ENCODE results near the gene PLCH1. TPM values are rescaled to one million over a fixed set of nuclear protein-coding genes. Genes with fewer than 3 reads are reported as not detected.

Gene PLCH1
- total RNA-seq, 1 donor from 2014 or later: 10.9 TPM

DNA sequence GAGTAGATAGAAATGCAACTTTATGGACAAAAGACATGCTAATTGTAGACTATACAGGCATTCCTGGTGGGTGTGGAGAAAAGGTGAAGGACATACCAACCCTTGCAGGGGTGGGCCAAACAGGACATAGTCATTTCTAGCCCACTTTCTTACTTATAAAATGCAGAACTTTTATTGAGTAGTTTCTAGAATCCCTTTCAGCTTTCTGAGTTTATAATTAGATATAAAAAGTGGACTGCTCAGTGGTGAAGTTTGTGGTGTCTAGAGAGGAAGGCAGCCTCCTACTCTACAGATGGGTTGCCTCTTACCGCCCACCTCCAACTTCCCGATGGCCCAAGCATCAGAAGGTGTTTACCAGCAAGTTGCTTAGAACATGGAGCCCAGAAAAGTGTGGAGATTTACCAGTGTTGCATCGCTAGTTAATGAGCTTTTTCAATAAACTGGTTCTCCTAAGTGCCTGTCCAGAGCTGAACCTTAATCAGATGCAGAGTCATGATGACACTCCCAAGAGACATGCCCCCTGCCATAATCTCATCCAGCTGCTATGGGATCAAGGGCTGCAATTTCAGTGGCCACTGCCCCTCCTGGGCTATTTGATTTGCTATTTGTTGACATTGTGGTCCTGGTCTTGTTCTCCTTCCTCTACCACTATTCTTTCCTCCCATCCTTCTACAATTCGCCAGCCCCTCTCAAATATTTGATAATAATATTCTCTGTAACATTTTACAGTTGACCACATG lies 373.9 kb downstream of the PLCH1 start:
- no peak for DNase-seq

GRCh38 chr3:155370198-155370597 lies 374.7 kb downstream of the PLCH1 start:
- DNase-seq: no peak

DNA sequence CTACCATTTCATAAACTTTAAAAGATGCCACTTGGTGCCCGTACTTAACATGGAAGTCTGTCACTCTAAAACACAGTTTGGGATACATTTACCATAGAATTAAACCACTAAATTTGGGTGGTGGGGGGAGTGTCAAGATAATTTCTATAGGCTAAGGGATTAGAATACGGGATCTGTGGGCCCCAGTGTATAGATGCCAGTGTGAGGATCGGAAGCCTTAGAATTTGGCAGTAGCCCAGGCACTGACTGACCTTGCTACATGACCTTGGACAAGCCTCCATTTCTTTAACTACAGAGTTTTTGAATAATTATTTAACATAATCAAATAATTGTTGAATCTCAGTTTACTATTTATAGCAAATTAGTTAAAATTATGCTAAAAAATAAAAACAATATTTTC lies 375.1 kb downstream of the PLCH1 start:
- no peak for DNase-seq

DNA sequence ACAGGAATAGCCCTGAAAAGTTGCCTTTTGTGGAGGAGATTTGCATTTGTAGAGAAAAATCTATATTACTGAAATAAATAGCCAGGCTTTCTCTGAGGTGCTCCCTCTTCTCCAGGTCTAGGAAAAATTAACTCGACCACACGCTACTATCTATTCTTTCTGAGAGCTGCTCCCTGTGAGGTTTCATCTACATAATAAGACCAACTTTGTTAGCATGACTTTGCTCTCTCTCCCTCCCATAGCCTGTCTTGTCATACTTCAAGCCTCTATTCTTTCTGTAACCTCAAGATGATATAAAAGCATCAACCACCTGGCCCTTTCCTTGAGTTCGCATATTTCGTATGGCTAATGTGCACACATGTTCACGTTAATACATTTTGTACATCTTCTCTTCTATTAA lies 375.6 kb downstream of the PLCH1 start:
- no peak for DNase-seq

DNA sequence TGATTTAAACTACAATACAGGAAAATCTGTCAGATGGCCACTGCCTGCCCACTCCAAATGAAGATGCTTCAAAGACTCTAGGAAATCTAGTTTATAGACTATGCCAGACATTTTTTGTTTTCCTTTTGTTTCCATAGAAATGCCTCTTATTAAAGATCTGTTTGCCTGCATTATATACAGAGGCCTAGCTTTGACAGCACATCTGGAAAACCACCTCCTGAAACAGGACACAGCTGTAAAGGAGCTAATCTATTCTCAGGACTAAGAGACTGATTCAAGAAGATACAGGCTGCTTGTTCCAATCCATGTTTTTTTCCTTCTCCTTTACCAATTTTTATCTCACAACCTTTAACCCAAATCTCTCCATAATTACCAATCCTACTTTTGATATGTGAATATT lies 376.1 kb downstream of the PLCH1 start:
- DNase-seq: no peak

GRCh38 chr3:155367506-155367905 lies 377.4 kb downstream of the PLCH1 start:
- DNase-seq: no peak

GRCh38 chr3:155365178-155365783 lies 379.6 kb downstream of the PLCH1 start:
- no peak for DNase-seq

GRCh38 chr3:155364492-155364891 lies 380.4 kb downstream of the PLCH1 start:
- no peak for DNase-seq

DNA sequence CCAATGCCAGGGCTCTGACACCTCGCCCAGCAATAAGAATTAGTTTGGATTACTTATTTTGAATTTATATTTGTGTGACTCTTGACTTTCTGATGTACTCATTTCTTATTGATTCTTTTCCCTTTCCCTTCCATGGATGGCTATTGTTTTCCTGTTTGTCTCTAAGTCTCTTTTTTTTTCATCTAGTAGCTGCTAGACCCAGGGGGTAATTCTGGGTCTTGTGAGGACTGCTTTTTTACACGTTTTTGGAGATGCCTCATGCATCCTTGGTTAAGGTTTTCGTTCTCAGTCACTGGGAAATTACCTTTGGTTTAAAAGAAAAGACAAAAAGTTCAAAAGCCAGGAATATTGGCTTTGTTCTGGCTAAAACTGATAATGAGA lies 381.2 kb downstream of the PLCH1 start:
- DNase-seq: no peak

DNA sequence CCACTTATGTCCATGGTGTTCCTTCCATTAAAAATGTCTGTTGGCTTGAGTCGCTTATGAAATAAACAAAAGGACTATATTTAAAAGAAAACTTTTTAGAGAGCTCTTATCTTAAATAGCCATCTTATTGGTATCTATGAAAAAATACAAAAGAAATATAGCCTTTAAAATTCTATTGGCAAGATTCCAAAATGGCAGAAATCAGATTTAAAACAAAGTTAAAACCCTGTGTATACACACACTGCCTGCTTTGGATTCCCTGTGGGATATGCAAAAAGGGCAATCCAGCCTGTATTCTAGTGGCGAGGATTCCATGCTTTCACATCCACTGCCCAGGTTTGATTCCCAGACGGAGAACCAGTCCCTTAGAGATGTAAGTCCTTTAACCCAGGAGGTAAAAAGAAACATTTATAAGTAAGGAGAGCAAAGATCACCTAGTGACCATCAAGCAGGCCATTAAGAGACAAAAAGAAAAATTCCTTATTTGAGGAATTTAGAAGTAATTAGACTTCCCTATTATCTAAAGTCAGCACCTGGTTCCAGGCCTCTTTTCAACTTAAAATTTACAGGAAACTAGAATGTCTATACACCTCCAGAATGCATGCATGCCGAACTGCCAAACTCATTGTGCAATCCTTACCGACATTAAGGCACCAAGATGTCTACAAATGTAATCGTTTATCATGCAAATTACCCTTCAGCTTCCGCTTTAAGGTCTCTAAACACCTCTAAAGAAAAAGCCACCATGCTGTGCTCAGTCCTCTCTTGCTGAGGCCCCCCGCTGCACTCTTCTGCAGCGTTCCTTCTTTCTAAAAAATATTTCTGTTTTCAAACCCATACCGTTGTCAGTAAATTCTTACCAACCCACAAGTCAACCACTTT lies 381.8 kb downstream of the PLCH1 start:
- DNase-seq: no peak

DNA sequence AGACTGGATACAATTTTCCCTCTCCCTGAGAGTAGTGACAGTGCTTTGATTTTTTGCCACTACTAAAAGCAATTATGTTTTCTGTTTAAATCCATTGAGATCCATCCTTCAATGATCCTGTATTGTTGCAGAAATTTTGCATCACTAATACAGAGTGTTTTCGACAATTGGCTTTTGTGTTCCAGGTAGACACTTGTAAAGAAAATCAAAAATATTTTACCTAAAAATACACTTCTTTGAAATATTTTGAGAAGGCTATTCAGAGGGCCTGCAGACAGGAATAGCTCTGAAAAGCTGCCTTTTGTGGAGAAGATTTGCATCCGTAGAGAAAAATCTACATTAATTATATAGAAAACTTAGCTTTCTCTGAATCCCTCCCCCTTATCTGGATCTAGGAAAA lies 384.6 kb downstream of the PLCH1 start:
- DNase-seq: no peak

DNA sequence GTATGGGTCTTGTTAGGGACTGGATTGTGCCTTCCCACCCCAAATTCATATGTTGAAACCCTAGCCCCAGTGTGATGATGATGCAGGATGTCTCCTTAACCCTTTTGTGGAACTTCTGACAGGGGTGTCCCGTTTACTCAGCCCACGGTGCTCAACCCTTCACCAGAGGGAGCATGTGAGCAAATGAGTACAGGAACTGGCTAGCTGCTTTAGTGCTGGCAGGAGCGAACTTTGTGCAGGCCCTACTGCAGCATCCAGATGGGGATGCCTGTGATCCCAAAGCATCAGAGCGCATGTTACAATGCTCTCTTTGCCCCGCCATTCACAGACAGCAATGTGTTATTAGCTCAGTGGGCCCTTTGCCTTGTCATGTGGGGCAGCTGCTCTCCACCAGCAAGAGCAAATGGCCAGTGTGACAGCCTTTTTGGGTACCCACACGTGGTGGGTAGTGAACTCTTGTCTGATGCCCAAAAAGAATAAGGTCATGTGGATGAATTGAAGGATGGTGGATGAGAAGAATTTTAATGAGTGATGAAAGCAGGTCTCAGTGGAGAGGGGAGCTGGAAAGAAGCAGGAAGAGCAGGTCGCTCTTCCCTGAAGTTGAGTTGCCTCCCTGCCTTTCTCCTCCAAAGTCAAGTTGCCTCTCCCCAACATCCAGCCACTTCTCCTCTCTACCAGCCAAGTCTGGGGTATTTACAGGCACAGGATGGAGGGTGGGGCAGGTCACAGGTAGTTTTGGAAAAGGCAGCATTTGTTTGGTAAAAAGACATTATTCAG lies 388.1 kb downstream of the PLCH1 start:
- DNase-seq: no peak

GRCh38 chr3:155354658-155355057 lies 390.2 kb downstream of the PLCH1 start:
- DNase-seq: no peak

DNA sequence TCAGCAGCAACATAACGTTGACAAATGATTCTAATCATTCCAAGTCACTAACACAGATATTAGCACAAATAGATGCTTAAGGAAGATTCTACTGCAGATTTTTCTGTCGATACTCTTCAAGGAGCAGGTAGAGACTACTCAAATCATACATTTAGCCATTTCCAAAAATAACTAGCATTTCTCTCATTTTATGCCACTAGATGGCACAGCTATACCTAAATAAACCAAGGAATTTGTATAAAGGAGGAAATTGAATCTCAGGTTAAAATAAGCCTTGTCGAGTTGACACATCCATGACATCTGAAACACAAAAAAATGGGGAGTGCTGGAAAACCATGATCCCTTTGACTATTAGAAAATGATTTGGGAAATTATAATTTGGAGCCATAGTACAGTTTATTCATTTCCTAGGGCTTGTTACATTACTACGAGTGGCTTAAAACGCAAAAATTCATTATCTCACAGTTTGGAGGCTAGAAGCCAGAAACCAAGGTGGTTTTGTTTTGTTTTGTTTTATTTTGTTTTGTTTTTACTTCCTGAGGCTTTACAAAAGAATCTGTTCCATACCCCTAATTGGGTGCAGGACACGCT lies 391.9 kb downstream of the PLCH1 start:
- no peak for DNase-seq

DNA sequence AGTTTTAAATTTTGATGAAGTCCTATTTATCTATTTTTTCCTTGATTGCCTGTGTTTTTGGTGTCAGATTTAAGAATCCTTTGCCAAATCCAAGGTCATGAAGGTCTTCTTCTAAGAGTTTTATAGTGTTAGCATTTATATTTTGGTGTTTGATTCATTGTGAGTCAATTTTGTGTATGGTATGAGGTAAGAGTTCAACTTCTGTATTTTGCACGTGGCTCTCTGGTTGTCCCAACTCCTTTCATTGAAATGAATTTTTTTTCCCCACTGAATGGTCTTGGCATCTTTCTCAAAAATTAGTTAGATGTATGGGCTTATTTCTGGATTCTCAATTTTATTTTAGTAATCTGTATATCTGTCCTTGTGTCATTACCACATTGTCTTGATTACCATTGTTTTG lies 394.3 kb downstream of the PLCH1 start:
- DNase-seq: no peak

DNA sequence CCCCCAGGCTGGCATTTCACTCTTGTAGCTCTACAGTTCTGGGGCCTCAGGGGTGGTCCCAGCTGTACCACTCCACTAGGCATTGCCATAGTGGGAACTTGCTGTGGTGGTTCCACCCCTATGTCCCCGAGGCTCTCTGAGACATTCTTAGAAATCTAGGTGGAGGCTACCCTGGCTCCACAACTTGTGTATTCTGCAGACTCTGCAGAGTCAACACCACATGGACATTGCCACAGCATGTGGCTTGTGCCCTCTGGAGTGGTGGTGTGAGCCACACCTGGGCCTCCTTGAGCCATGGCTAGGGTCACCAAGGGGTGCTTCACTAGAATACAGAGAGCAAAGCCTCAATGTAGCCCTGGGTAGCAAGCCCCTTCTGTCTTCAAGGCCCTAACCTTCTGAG lies 397.0 kb downstream of the PLCH1 start:
- DNase-seq: no peak

- DNase-seq: no peak
Observed at GRCh38 chr3:155342344-155342743, 402.5 kb downstream of the PLCH1 start.

- no peak for DNase-seq
Observed at GRCh38 chr3:155339052-155339451, 405.8 kb downstream of the PLCH1 start.

DNA sequence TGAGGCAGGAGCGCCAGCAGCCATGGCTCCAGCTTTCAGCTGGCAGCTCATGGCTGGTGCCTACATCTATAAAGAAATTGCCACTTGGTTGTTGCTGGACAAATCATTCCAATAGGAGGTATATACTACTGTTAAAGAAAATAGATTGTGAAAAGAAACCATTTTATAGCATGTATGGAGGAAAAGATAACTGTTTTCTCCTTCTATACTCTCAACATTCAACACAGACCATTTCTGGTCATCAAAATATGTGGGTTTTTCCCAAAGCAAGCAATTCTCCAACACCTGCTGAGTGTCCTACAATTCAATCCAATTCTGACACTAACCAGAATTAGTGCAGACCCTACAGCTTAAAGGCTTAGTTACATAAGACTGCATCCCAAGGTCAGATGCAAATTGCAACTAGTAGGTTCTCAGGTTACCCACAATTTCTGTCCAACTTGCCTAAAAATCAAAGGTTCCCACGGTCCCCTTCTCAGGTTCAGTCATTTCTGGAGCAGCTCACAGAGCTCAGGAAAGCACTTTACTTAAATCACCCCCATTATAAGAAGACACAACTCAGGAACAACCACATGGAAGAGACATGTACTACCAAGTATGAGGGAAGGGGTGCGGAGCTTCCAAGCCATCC lies 409.0 kb downstream of the PLCH1 start:
- no peak for DNase-seq

GRCh38 chr3:155334914-155335723 lies 409.8 kb downstream of the PLCH1 start:
- no peak for DNase-seq
